K562 (cell line): ENCODE measurements around the gene TIMM23. TPM values are rescaled to one million over a fixed set of nuclear protein-coding genes. Genes with fewer than 3 reads are reported as not detected.
A peak's percentile ranks its signal among the peaks of the same experiment; 100 is the strongest.

Source experiments
- ATF7 ChIP-seq: fragments of 450-650 bp; IDR thresholded peaks from 2 replicates; pipeline ENCODE4 v1.7.1; 2014; ENCODE audit warnings: mild to moderate bottlenecking, moderate library complexity
- BDP1 ChIP-seq: IDR thresholded peaks from 3 replicates; pipeline ENCODE4 v1.6.1; 2011; ENCODE audit not compliant: insufficient read length, insufficient read depth
- BRD4 ChIP-seq: fragments of 200-600 bp; sonication (generic); IDR thresholded peaks from 2 replicates; pipeline ENCODE4 v1.6.1; 2017; ENCODE audit warnings: inconsistent platforms
- CC2D1A ChIP-seq: fragments of 450-650 bp; IDR thresholded peaks from 2 replicates; pipeline ENCODE4 v1.6.1; 2017; ENCODE audit warnings: mild to moderate bottlenecking
- GATA2 ChIP-seq: sonication (generic); formaldehyde crosslinking; IDR thresholded peaks from 2 replicates; pipeline ENCODE4 v1.4.0; 2020; ENCODE audit warnings: mild to moderate bottlenecking, missing genetic modification reagents
- HEY1 ChIP-seq: fragments of 250-450 bp; sonication (Bioruptor Pico); IDR thresholded peaks from 2 replicates; pipeline ENCODE4 v1.5.0; 2020; ENCODE audit warnings: mild to moderate bottlenecking, moderate library complexity, borderline replicate concordance
- MTA2 ChIP-seq: fragments of 450-650 bp; IDR thresholded peaks from 2 replicates; pipeline ENCODE4 v1.6.1; 2016; ENCODE audit warnings: low read depth
- NONO ChIP-seq, 2 experiments: fragments of 200-400 bp in 1 of 2; fragments of 450-650 bp in 1 of 2; formaldehyde crosslinking in 1 of 2; IDR thresholded peaks; 2 replicates each; pipeline ENCODE4 v1.6.1; 2017; ENCODE audit warnings: low read depth in 2 of 2, mild to moderate bottlenecking in 2 of 2, moderate library complexity in 2 of 2, low read length in 1 of 2
- POLR2AphosphoS2 ChIP-seq: IDR thresholded peaks from 2 replicates; pipeline ENCODE4 v1.6.1; 2012; ENCODE audit warnings: low read length, improper control_type of control experiment
- SNRNP70 ChIP-seq: fragments of 200-400 bp; formaldehyde crosslinking; optimal IDR thresholded peaks from 2 replicates; pipeline ENCODE3; 2017; ENCODE audit warnings: low read depth, low read length
- TAF9B ChIP-seq: fragments of 450-650 bp; IDR thresholded peaks from 2 replicates; pipeline ENCODE4 v1.6.1; 2018; ENCODE audit warnings: mild to moderate bottlenecking; ENCODE audit not compliant: partially characterized antibody
- polyA plus RNA-seq, 8 experiments: library from polyadenylated mRNA; depleted of rRNA in 4 of 8; stranded (reverse) in 5 of 8; unstranded in 3 of 8; fragments of >200 nt; fragmentation: Nextera tagmentation in 2 of 8; fragmentation: Illumina TruSeq in 1 of 8; extraction: Ambion mirVana in 2 of 8; extraction: Trizol in 1 of 8; gene quantifications; 2 replicates each; pipeline versions ENCODE4 v1.2.1 to v1.2.3, GENCODE V29; 2011 to 2014; ENCODE audit warnings: inconsistent platforms in 1 of 8, missing spikeins in 1 of 8
- total RNA-seq, 7 experiments: library from RNA; depleted of rRNA in 6 of 7; stranded (reverse); fragments of >200 nt in 6 of 7; fragmentation: Illumina TruSeq in 2 of 7; extraction: Trizol in 2 of 7; gene quantifications; 2 replicates each; pipeline versions ENCODE4 v1.2.1 to v1.2.3, GENCODE V29; 2011 to 2021; ENCODE audit warnings: low replicate concordance in 1 of 7
- TF ChIP-seq, protein P1 (sequence below): fragments of 450-650 bp; IDR thresholded peaks from 2 replicates; pipeline ENCODE4 v1.6.1; 2018; ENCODE audit not compliant: partially characterized antibody
- TF ChIP-seq, protein P2 (sequence below): sonication (generic); formaldehyde crosslinking; IDR thresholded peaks from 2 replicates; pipeline ENCODE4 v1.8.0; 2022; ENCODE audit warnings: mild to moderate bottlenecking, low read depth, missing genetic modification reagents
- TF ChIP-seq, protein P3 (sequence below): fragments of 450-650 bp; IDR thresholded peaks from 2 replicates; pipeline ENCODE4 v1.6.1; 2016; ENCODE audit warnings: borderline replicate concordance
- TF ChIP-seq, protein P4 (sequence below): IDR thresholded peaks from 3 replicates; pipeline ENCODE4 v1.6.1; 2011; ENCODE audit warnings: borderline replicate concordance, mild to moderate bottlenecking, moderate library complexity; ENCODE audit not compliant: insufficient read length; ENCODE audit errors: extremely low read depth
- TF ChIP-seq, protein P5 (sequence below): fragments of 250-450 bp; sonication (Bioruptor Pico); IDR thresholded peaks from 2 replicates; pipeline ENCODE4 v1.5.0; 2021

TIMM23 gene
- total and polyA plus RNA-seq, 9 of the 15 experiments (the other 6 are each of a cell fraction or from before 2014, with no cell fraction given) = 148 to 280 (median 183) TPM

DNA sequence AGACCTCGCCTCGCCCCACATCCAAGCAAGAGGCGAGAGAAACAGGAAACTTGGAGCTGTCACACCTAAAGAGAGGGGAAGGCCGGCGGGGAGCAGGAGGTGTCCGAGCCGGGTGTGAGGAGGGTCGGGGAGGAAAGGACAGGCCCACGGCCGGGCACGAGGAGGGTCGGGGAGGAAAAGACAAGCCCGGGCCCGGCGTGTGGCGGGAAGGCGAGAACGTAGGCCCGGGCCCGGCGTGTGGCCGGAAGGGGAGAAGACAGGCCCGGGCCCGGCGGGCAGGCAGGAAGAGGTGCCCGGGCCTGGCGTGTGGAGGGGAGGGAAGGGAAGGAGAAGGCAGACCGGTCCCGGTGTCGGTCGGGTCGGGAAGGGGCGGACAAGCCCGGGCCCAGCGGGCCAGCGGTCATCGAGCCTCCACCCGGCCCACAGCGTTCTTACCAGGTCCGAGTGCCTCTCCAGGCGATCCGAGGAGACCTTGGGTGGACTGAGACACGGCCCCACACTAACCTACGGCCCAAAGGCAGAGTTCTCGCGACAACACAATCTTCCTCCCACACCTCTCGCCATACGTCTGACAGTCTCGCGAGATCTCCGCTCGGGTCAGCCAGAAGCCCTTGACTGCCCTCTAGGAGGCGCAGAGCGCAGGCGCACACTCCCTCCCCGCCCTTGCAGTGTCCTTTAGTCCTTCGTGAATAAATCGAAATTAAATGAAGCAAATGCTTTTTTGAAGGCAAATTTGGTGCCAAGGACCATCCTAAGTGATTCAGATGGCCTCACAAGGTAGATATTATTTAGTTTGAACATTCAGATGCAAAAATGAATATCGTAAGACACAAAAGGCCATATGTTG, 58.0 kb downstream of the TIMM23 start, which contains the start of gene NCOA4 (continued):
- TF ChIP-seq, protein P1, sequence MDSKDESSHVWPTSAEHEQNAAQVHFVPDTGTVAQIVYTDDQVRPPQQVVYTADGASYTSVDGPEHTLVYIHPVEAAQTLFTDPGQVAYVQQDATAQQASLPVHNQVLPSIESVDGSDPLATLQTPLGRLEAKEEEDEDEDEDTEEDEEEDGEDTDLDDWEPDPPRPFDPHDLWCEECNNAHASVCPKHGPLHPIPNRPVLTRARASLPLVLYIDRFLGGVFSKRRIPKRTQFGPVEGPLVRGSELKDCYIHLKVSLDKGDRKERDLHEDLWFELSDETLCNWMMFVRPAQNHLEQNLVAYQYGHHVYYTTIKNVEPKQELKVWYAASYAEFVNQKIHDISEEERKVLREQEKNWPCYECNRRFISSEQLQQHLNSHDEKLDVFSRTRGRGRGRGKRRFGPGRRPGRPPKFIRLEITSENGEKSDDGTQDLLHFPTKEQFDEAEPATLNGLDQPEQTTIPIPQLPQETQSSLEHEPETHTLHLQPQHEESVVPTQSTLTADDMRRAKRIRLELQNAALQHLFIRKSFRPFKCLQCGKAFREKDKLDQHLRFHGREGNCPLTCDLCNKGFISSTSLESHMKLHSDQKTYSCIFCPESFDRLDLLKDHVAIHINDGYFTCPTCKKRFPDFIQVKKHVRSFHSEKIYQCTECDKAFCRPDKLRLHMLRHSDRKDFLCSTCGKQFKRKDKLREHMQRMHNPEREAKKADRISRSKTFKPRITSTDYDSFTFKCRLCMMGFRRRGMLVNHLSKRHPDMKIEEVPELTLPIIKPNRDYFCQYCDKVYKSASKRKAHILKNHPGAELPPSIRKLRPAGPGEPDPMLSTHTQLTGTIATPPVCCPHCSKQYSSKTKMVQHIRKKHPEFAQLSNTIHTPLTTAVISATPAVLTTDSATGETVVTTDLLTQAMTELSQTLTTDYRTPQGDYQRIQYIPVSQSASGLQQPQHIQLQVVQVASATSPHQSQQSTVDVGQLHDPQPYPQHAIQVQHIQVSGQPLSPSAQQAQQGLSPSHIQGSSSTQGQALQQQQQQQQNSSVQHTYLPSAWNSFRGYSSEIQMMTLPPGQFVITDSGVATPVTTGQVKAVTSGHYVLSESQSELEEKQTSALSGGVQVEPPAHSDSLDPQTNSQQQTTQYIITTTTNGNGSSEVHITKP = no peak
- TF ChIP-seq NONO (IDR thresholded peaks at IDR 0.05; ENCODE audit: low read depth in 2 of 2, low read length in 1 of 2) (peak in 1 of 2 experiments; percentile 49; a peak in 1 of 4 replicates), MTA2 (no peak), HEY1 (CRISPR knock-in tag) (no peak), POLR2AphosphoS2 (peak; percentile 58; the same call in 1 of the 2 replicates), BDP1 (no peak), GATA2 (CRISPR knock-in tag) (no peak), SNRNP70 (no peak), ATF7 (peak; percentile 49; the same call in 1 of the 2 replicates), TAF9B (peak; percentile 75), CC2D1A (peak; percentile 82), BRD4 (no peak)
- TF ChIP-seq, protein P2, sequence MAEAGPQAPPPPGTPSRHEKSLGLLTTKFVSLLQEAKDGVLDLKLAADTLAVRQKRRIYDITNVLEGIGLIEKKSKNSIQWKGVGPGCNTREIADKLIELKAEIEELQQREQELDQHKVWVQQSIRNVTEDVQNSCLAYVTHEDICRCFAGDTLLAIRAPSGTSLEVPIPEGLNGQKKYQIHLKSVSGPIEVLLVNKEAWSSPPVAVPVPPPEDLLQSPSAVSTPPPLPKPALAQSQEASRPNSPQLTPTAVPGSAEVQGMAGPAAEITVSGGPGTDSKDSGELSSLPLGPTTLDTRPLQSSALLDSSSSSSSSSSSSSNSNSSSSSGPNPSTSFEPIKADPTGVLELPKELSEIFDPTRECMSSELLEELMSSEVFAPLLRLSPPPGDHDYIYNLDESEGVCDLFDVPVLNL (CRISPR knock-in tag) = 0 out of 2 replicates have a peak, but pooled peaks have one; percentile 21
- TF ChIP-seq, protein P3, sequence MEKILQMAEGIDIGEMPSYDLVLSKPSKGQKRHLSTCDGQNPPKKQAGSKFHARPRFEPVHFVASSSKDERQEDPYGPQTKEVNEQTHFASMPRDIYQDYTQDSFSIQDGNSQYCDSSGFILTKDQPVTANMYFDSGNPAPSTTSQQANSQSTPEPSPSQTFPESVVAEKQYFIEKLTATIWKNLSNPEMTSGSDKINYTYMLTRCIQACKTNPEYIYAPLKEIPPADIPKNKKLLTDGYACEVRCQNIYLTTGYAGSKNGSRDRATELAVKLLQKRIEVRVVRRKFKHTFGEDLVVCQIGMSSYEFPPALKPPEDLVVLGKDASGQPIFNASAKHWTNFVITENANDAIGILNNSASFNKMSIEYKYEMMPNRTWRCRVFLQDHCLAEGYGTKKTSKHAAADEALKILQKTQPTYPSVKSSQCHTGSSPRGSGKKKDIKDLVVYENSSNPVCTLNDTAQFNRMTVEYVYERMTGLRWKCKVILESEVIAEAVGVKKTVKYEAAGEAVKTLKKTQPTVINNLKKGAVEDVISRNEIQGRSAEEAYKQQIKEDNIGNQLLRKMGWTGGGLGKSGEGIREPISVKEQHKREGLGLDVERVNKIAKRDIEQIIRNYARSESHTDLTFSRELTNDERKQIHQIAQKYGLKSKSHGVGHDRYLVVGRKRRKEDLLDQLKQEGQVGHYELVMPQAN = peak; percentile 93
- TF ChIP-seq, protein P4, sequence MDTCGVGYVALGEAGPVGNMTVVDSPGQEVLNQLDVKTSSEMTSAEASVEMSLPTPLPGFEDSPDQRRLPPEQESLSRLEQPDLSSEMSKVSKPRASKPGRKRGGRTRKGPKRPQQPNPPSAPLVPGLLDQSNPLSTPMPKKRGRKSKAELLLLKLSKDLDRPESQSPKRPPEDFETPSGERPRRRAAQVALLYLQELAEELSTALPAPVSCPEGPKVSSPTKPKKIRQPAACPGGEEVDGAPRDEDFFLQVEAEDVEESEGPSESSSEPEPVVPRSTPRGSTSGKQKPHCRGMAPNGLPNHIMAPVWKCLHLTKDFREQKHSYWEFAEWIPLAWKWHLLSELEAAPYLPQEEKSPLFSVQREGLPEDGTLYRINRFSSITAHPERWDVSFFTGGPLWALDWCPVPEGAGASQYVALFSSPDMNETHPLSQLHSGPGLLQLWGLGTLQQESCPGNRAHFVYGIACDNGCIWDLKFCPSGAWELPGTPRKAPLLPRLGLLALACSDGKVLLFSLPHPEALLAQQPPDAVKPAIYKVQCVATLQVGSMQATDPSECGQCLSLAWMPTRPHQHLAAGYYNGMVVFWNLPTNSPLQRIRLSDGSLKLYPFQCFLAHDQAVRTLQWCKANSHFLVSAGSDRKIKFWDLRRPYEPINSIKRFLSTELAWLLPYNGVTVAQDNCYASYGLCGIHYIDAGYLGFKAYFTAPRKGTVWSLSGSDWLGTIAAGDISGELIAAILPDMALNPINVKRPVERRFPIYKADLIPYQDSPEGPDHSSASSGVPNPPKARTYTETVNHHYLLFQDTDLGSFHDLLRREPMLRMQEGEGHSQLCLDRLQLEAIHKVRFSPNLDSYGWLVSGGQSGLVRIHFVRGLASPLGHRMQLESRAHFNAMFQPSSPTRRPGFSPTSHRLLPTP = no peak
- TF ChIP-seq, protein P5, sequence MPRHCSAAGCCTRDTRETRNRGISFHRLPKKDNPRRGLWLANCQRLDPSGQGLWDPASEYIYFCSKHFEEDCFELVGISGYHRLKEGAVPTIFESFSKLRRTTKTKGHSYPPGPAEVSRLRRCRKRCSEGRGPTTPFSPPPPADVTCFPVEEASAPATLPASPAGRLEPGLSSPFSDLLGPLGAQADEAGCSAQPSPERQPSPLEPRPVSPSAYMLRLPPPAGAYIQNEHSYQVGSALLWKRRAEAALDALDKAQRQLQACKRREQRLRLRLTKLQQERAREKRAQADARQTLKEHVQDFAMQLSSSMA (CRISPR knock-in tag) = no peak
